ENCODE data around the gene UGGT1.

UGGT1 gene

DNA sequence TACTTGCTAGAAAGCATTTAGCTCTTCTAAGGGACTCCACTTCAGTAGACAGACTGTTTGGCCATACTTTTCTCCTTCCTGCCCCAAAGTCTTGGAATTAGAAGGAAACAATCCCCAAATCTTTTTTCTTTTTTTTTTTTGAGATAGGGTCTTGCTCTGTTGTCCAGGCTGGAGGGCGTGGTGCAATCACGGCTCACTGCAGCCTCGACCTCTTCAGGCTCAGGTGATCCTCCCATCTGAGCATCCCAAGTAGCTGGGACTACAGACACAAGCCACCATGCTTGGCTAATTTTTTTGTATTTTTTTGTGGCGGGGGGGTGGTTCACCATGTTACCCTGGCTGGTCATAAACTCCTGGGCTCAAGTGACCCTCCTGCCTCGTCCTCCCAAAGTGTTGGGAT, 6.2 kb upstream of the UGGT1 start:
- TF ChIP-seq, protein P1, sequence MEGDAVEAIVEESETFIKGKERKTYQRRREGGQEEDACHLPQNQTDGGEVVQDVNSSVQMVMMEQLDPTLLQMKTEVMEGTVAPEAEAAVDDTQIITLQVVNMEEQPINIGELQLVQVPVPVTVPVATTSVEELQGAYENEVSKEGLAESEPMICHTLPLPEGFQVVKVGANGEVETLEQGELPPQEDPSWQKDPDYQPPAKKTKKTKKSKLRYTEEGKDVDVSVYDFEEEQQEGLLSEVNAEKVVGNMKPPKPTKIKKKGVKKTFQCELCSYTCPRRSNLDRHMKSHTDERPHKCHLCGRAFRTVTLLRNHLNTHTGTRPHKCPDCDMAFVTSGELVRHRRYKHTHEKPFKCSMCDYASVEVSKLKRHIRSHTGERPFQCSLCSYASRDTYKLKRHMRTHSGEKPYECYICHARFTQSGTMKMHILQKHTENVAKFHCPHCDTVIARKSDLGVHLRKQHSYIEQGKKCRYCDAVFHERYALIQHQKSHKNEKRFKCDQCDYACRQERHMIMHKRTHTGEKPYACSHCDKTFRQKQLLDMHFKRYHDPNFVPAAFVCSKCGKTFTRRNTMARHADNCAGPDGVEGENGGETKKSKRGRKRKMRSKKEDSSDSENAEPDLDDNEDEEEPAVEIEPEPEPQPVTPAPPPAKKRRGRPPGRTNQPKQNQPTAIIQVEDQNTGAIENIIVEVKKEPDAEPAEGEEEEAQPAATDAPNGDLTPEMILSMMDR (IDR thresholded peaks at IDR 0.05; ENCODE audit: insufficient read depth, low read depth, low read length, missing control alignments) = no peak
- DNase-seq (ENCODE audit: low read depth) = no peak
- H3K4me3 ChIP-seq (ENCODE audit: low read depth, low read length) = no peak overlapping the region

DNA sequence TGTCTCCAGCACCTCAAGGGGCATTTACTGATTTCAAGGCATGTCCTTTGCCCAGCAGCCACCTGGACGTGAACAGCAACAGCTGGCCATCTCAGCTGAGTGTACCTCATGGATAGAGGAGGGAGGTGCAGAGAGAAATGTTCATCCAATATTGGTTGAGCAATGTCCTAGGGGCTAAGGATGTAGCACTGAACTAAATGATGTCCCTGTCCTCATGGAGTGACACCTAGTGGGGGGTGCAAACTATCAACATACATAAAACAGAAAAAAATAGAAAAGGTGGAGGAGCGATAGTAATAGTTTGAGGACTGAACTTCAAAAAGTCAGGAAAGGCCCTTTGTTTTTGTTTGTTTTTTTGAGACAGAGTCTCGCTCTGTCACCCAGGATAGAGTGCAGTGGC, 4.8 kb upstream of the UGGT1 start:
- no peak for DNase-seq (ENCODE audit: low read depth)
- H3K4me3 ChIP-seq (ENCODE audit: low read depth, low read length) = no peak overlapping the region
- TF ChIP-seq, protein P1 (IDR thresholded peaks at IDR 0.05; ENCODE audit: insufficient read depth, low read depth, low read length, missing control alignments) = no peak

DNA sequence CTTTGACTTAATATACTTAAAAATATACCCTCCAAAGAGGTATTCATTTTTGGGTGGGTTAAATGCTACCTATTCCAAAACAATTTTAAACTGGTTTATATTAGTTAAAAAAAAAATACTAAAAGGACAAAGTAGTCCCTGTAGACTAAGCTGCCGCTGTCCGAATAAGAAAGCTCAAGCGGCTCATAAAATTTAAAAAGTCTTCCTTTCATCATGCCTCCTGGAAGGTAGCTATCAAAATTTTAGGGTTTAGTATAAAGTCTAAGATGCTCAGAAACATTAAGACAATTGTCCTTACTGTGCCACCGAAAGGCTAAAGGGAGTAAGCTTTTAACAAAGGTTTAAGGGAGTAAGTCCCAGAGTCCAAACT, 440 bp upstream of the UGGT1 start:
- TF ChIP-seq, protein P1 (IDR thresholded peaks at IDR 0.05; ENCODE audit: insufficient read depth, low read depth, low read length, missing control alignments) = no peak
- no peak for DNase-seq (ENCODE audit: low read depth)
- peak overlapping the region; percentile 85 for H3K4me3 ChIP-seq (ENCODE audit: low read depth, low read length)

DNA sequence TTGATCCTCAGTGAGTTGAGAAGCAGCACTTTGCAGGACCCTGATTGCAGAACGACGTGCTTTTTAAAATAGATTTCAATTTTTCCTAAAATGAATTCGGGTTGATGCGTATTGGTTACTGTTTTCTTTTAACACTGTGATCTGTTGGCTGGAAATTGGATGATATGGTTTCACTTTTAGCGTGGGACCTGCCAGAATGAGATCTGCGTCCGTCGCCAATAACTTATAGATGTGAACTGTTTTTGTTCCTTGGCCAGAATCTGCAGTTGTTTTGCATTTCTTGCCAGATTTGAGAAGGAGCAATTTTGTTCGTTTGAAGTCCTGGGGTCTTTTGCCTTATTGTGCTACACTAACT, 703 bp downstream of the UGGT1 start:
- peak overlapping the region; percentile 85 for H3K4me3 ChIP-seq (ENCODE audit: low read depth, low read length)
- peak; percentile 42 for DNase-seq (ENCODE audit: low read depth)
- TF ChIP-seq, protein P1 (IDR thresholded peaks at IDR 0.05; ENCODE audit: insufficient read depth, low read depth, low read length, missing control alignments) = no peak

DNA sequence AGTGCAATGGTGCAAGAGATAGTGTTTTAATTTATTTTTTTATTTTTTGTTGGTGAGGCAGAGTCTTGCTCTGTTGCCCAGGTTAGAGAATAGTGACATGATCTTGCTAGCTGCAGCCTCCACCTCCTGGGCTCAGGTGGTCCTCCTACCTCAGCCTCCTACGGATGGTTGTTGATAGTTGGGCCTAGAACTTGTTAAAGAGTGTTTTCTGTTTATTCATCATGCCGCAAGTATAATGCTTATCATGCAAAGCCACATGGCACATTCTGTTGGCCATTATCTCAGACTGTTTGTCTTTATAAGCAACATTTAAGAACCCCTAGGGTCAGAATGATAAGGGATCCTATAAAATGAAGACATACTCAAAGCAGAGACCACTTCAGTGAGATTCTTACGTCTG, 1.7 kb downstream of the UGGT1 start:
- H3K4me3 ChIP-seq (ENCODE audit: low read depth, low read length) = peak overlapping the region; percentile 85
- DNase-seq (ENCODE audit: low read depth) = no peak

DNA sequence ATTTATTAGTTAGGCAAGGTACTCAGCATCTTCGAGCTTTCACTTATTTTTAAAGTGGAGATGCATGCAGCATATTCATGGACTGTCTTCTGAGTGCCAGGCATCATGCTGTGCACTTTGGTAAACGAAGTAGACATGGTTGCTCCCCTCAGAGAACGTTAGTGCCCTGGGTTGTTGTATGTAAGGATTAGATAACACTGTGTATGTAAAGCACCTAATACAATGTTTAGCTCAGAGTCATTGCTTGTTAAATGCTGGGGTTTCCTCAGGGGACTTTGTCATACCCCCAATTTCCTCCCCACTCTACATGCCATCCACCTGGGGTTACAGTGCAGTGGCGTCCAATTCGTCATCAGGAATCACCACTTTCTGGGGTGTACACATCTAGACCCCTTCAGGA, 2.8 kb downstream of the UGGT1 start:
- H3K4me3 ChIP-seq (ENCODE audit: low read depth, low read length) = no peak overlapping the region
- no peak for DNase-seq (ENCODE audit: low read depth)
- TF ChIP-seq, protein P1 (IDR thresholded peaks at IDR 0.05; ENCODE audit: insufficient read depth, low read depth, low read length, missing control alignments) = no peak

More for the DNA sequence above, 1.7 kb downstream of the UGGT1 start:
- TF ChIP-seq, protein P1 (IDR thresholded peaks at IDR 0.05; ENCODE audit: insufficient read depth, low read depth, low read length, missing control alignments) = no peak

DNA sequence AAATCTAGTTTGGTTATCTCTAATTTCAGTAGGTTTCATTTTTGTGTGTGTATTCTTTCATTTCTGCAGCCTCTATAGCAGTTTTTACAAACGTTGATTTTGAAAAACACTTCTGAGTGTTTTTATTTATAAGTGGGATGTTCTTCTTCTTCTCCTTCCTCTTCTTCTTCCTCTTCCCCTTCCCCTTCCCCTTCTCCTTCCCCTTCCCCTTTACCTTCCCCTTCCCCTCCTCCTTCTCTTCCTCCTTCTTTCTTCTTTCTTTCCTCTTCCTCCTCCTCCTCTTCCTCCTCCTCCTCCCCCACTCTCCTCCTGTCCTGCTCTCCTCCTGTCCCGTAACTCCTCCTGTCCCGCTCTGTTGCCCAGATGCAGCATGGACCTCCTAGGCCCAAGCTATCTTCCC, 4.2 kb downstream of the UGGT1 start:
- TF ChIP-seq, protein P1 (IDR thresholded peaks at IDR 0.05; ENCODE audit: insufficient read depth, low read depth, low read length, missing control alignments) = no peak
- no peak for DNase-seq (ENCODE audit: low read depth)
- no peak overlapping the region for H3K4me3 ChIP-seq (ENCODE audit: low read depth, low read length)

Data from GM12865 (cell line).